Activated naive CD8-positive, alpha-beta T cell treated with anti-CD3 and anti-CD28 coated beads, Interleukin-2, amount 50 U/mL, for 16 hours (primary cell): ENCODE measurements around the gene IGFALS.

Source experiments
- DNase-seq: peaks from one replicate; pipeline ENCODE4 v3.0.0-alpha.2; 2020; ENCODE audit warnings: low read depth, low spot score

IGFALS gene

GRCh38 chr16:1766231-1766630, 27.3 kb downstream of the IGFALS start:
- DNase-seq: no peak

- DNase-seq: no peak
Measured at GRCh38 chr16:1765826-1766225, 27.7 kb downstream of the IGFALS start.

- no peak for DNase-seq
Measured at GRCh38 chr16:1764971-1765370, 28.5 kb downstream of the IGFALS start.

GRCh38 chr16:1763521-1764511, 29.7 kb downstream of the IGFALS start:
- no peak for DNase-seq

GRCh38 chr16:1762879-1763520, 30.5 kb downstream of the IGFALS start:
- no peak for DNase-seq

- DNase-seq: no peak
Measured at GRCh38 chr16:1762196-1762878, 31.2 kb downstream of the IGFALS start.

GRCh38 chr16:1761751-1762150, 31.8 kb downstream of the IGFALS start:
- DNase-seq: no peak

GRCh38 chr16:1760911-1761310, 32.6 kb downstream of the IGFALS start:
- no peak for DNase-seq

- no peak for DNase-seq
Measured at GRCh38 chr16:1759511-1759910, 34.0 kb downstream of the IGFALS start.

- DNase-seq: no peak
Measured at GRCh38 chr16:1758923-1759322, 34.6 kb downstream of the IGFALS start.

- DNase-seq: no peak
Measured at GRCh38 chr16:1757714-1758461, 35.6 kb downstream of the IGFALS start.

GRCh38 chr16:1754204-1754603, 39.3 kb downstream of the IGFALS start:
- DNase-seq: no peak

- no peak for DNase-seq
Measured at GRCh38 chr16:1752853-1753252, 40.7 kb downstream of the IGFALS start.

- no peak for DNase-seq
Measured at GRCh38 chr16:1751946-1752345, 41.6 kb downstream of the IGFALS start.

- DNase-seq: no peak
Measured at GRCh38 chr16:1749152-1750117, 44.1 kb downstream of the IGFALS start.

GRCh38 chr16:1747934-1748333, 45.6 kb downstream of the IGFALS start:
- DNase-seq: no peak

GRCh38 chr16:1746693-1747195, 46.8 kb downstream of the IGFALS start:
- no peak for DNase-seq

- no peak for DNase-seq
Measured at GRCh38 chr16:1745900-1746692, 47.4 kb downstream of the IGFALS start.

- no peak for DNase-seq
Measured at GRCh38 chr16:1745181-1745899, 48.2 kb downstream of the IGFALS start.
